Adrenal gland (tissue), 5 donors: Measurements from ENCODE around the gene RFPL1.

Source experiments
- CTCF ChIP-seq, 6 experiments: fragments of 450-650 bp in 4 of 6; fragments of 200-600 bp in 2 of 6; sonication (generic) in 1 of 6; IDR thresholded peaks; 1 replicate in 5 of 6; 2 replicates in 1 of 6; pipeline versions ENCODE4 v1.5.1 to v1.8.0; 2016 to 2021; ENCODE audit warnings: antibody characterized with exemption in 6 of 6, mild to moderate bottlenecking in 2 of 6, moderate library complexity in 1 of 6
- POLR2A ChIP-seq, 2 donors: fragments of 450-650 bp; IDR thresholded peaks; one replicate each; pipeline ENCODE4 v1.6.1; 2017; ENCODE audit warnings: antibody characterized with exemption in 2 of 2, mild to moderate bottlenecking in 2 of 2, moderate library complexity in 1 of 2
- donor health status: DM: no; HTN: no; CAD: no.

GRCh38 chr22:29391546-29391945 is 46.8 kb upstream of the RFPL1 start:
- no peak for TF ChIP-seq CTCF (IDR thresholded peaks at IDR 0.05)
- TF ChIP-seq POLR2A (IDR thresholded peaks at IDR 0.05): no peak
